ENCODE measurements around the gene DCLK2. TPM values are rescaled to one million over a fixed set of nuclear protein-coding genes. Genes with fewer than 3 reads are reported as not detected.
"Not testable (repeated sequence)": the region's sequence is repeated elsewhere in the genome, so short reads cannot be mapped to it uniquely, and the experiment has no call there.

Gene DCLK2
- polyA plus RNA-seq, 6 donors from 2014 or later: 0.34 to 9.1 (median 2.0) TPM

GRCh38 chr4:150145946-150146340, 67.7 kb downstream of the DCLK2 start:
- H3K36me3 Mint-ChIP-seq: no peaks in the 10 kb centered on the region
- H3K27ac Mint-ChIP-seq: no peak overlapping the region
- DNase-seq (no peak), ATAC-seq (ENCODE audit: low read depth in 2 of 2) (no peak)
- no peak overlapping the region for H3K4me3 Mint-ChIP-seq
- H3K27me3 Mint-ChIP-seq: peaks cover 0 to 6% (median 0%) of the 10 kb centered on the region in 3 donors
- peaks cover 0 to 13% (median 4%) of the 10 kb centered on the region in 7 donors for H3K9me3 Mint-ChIP-seq
- H3K4me1 Mint-ChIP-seq: peaks cover 0 to 5% (median 0%) of the 10 kb centered on the region in 3 donors

- Mint-ChIP-seq H3K36me3 (no peaks in the 10 kb centered on the region), H3K27ac (peak overlapping the region in 1 of 6 donors; percentile 1), H3K4me3 (no peak overlapping the region), H3K9me3 (peaks cover 0 to 4% (median 0%) of the 10 kb centered on the region in 7 donors), H3K4me1 (peaks cover 0 to 5% (median 0%) of the 10 kb centered on the region in 3 donors), H3K27me3 (peaks cover 0 to 6% (median 0%) of the 10 kb centered on the region in 3 donors)
- no peak for ATAC-seq (ENCODE audit: low read depth in 2 of 2)
- no peak for DNase-seq
Measured at GRCh38 chr4:150149381-150149780, 71.1 kb downstream of the DCLK2 start.

GRCh38 chr4:150150629-150151062, 72.4 kb downstream of the DCLK2 start:
- H3K4me1 Mint-ChIP-seq: peaks cover 0 to 7% (median 3%) of the 10 kb centered on the region in 3 donors
- H3K27ac Mint-ChIP-seq: no peak overlapping the region
- no peaks in the 10 kb centered on the region for H3K36me3 Mint-ChIP-seq
- ATAC-seq (ENCODE audit: low read depth in 2 of 2) (no peak), DNase-seq (no peak)
- H3K4me3 Mint-ChIP-seq: no peak overlapping the region
- H3K9me3 Mint-ChIP-seq: no peaks in the 10 kb centered on the region
- no peaks in the 10 kb centered on the region for H3K27me3 Mint-ChIP-seq

GRCh38 chr4:150152766-150153165, 74.5 kb downstream of the DCLK2 start:
- H3K36me3 Mint-ChIP-seq: no peaks in the 10 kb centered on the region
- H3K4me3 Mint-ChIP-seq: no peak overlapping the region
- no peaks in the 10 kb centered on the region for H3K9me3 Mint-ChIP-seq
- H3K27ac Mint-ChIP-seq: no peak overlapping the region
- DNase-seq (no peak), ATAC-seq (ENCODE audit: low read depth in 2 of 2) (no peak)
- no peaks in the 10 kb centered on the region for H3K27me3 Mint-ChIP-seq
- H3K4me1 Mint-ChIP-seq: peaks cover 0 to 7% (median 5%) of the 10 kb centered on the region in 3 donors

GRCh38 chr4:150155391-150155790, 77.1 kb downstream of the DCLK2 start:
- H3K27me3 Mint-ChIP-seq: no peaks in the 10 kb centered on the region
- no peak overlapping the region for H3K27ac Mint-ChIP-seq
- no peak overlapping the region for H3K4me3 Mint-ChIP-seq
- peaks cover 0 to 5% (median 1%) of the 10 kb centered on the region in 3 donors for H3K4me1 Mint-ChIP-seq
- no peak for DNase-seq
- no peaks in the 10 kb centered on the region for H3K9me3 Mint-ChIP-seq
- ATAC-seq (ENCODE audit: low read depth in 2 of 2): no peak
- H3K36me3 Mint-ChIP-seq: peaks cover 0 to 5% of the 10 kb centered on the region in 2 donors

- Mint-ChIP-seq H3K36me3 (peaks cover 0 to 5% of the 10 kb centered on the region in 2 donors), H3K4me3 (no peak overlapping the region), H3K27me3 (no peaks in the 10 kb centered on the region), H3K4me1 (peaks cover 0 to 5% (median 1%) of the 10 kb centered on the region in 3 donors), H3K9me3 (no peaks in the 10 kb centered on the region), H3K27ac (no peak overlapping the region)
- ATAC-seq (ENCODE audit: low read depth in 2 of 2): no peak
- DNase-seq: no peak
Measured at GRCh38 chr4:150156543-150156942, 78.3 kb downstream of the DCLK2 start.

- DNase-seq (no peak), ATAC-seq (ENCODE audit: low read depth in 2 of 2) (no peak)
- Mint-ChIP-seq H3K9me3 (no peaks in the 10 kb centered on the region), H3K4me1 (peaks cover 0 to 5% (median 1%) of the 10 kb centered on the region in 3 donors), H3K27me3 (no peaks in the 10 kb centered on the region), H3K27ac (no peak overlapping the region), H3K4me3 (no peak overlapping the region), H3K36me3 (peaks cover 0 to 8% of the 10 kb centered on the region in 2 donors)
Measured at GRCh38 chr4:150158041-150158440, 79.8 kb downstream of the DCLK2 start.

GRCh38 chr4:150160473-150160872, 82.2 kb downstream of the DCLK2 start:
- H3K4me3 Mint-ChIP-seq: no peak overlapping the region
- ATAC-seq (ENCODE audit: low read depth in 2 of 2): no peak
- no peak for DNase-seq
- peaks cover 4 to 8% of the 10 kb centered on the region in 2 donors for H3K36me3 Mint-ChIP-seq
- no peak overlapping the region for H3K27ac Mint-ChIP-seq
- no peaks in the 10 kb centered on the region for H3K9me3 Mint-ChIP-seq
- H3K27me3 Mint-ChIP-seq: peaks cover 0 to 4% (median 0%) of the 10 kb centered on the region in 3 donors
- peaks cover 5 to 8% (median 7%) of the 10 kb centered on the region in 3 donors for H3K4me1 Mint-ChIP-seq

GRCh38 chr4:150161109-150161508, 82.9 kb downstream of the DCLK2 start:
- peaks cover 0 to 2% (median 0%) of the 10 kb centered on the region in 7 donors for H3K9me3 Mint-ChIP-seq
- H3K27ac Mint-ChIP-seq: no peak overlapping the region
- DNase-seq (no peak), ATAC-seq (ENCODE audit: low read depth in 2 of 2) (no peak)
- peaks cover 8 to 10% of the 10 kb centered on the region in 2 donors for H3K36me3 Mint-ChIP-seq
- peaks cover 5 to 9% (median 8%) of the 10 kb centered on the region in 3 donors for H3K4me1 Mint-ChIP-seq
- no peak overlapping the region for H3K4me3 Mint-ChIP-seq
- peaks cover 0 to 7% (median 0%) of the 10 kb centered on the region in 3 donors for H3K27me3 Mint-ChIP-seq

GRCh38 chr4:150162020-150162419, 83.8 kb downstream of the DCLK2 start:
- not testable (repeated sequence) for H3K4me3 Mint-ChIP-seq; ATAC-seq (ENCODE audit: low read depth in 2 of 2)

GRCh38 chr4:150164055-150164454, 85.8 kb downstream of the DCLK2 start:
- Mint-ChIP-seq H3K4me1 (peaks cover 5 to 9% (median 8%) of the 10 kb centered on the region in 3 donors), H3K36me3 (peaks cover 3 to 10% of the 10 kb centered on the region in 2 donors), H3K27me3 (peaks cover 0 to 7% (median 0%) of the 10 kb centered on the region in 3 donors), H3K4me3 (peak overlapping the region in 1 of 8 donors; percentile 35), H3K9me3 (peaks cover 0 to 2% (median 0%) of the 10 kb centered on the region in 7 donors), H3K27ac (no peak overlapping the region)
- ATAC-seq (ENCODE audit: low read depth in 2 of 2): no peak
- no peak for DNase-seq

More at GRCh38 chr4:150162020-150162419, 83.8 kb downstream of the DCLK2 start:
- not testable (repeated sequence) for H3K27me3 Mint-ChIP-seq, H3K9me3 Mint-ChIP-seq, H3K4me1 Mint-ChIP-seq, DNase-seq, H3K27ac Mint-ChIP-seq, H3K36me3 Mint-ChIP-seq

GRCh38 chr4:150164956-150165629, 86.8 kb downstream of the DCLK2 start:
- Mint-ChIP-seq H3K36me3 (peaks cover 3 to 10% of the 10 kb centered on the region in 2 donors), H3K27me3 (peaks cover 0 to 7% (median 0%) of the 10 kb centered on the region in 3 donors), H3K4me1 (peaks cover 5 to 9% (median 8%) of the 10 kb centered on the region in 3 donors), H3K4me3 (no peak overlapping the region), H3K27ac (no peak overlapping the region), H3K9me3 (peaks cover 0 to 2% (median 0%) of the 10 kb centered on the region in 7 donors)
- no peak for ATAC-seq (ENCODE audit: low read depth in 2 of 2)
- DNase-seq: no peak

- H3K4me3 Mint-ChIP-seq: no peak overlapping the region
Measured at GRCh38 chr4:150167054-150167453, 88.8 kb downstream of the DCLK2 start.

GRCh38 chr4:150173432-150173861, 95.2 kb downstream of the DCLK2 start:
- peak overlapping the region in 2 of 6 donors; percentile 32 to 37 for H3K27ac Mint-ChIP-seq
- H3K27me3 Mint-ChIP-seq: no peaks in the 10 kb centered on the region
- no peaks in the 10 kb centered on the region for H3K9me3 Mint-ChIP-seq
- no peak overlapping the region for H3K4me3 Mint-ChIP-seq
- no peaks in the 10 kb centered on the region for H3K36me3 Mint-ChIP-seq
- H3K4me1 Mint-ChIP-seq: peaks cover 7 to 17% (median 14%) of the 10 kb centered on the region in 3 donors
- no peak for DNase-seq
- no peak for ATAC-seq (ENCODE audit: low read depth in 2 of 2)

More at GRCh38 chr4:150167054-150167453, 88.8 kb downstream of the DCLK2 start:
- Mint-ChIP-seq H3K4me1 (peaks cover 5 to 9% (median 8%) of the 10 kb centered on the region in 3 donors), H3K27ac (peak overlapping the region in 2 of 6 donors; percentile 35 to 63), H3K27me3 (peaks cover 0 to 7% (median 0%) of the 10 kb centered on the region in 3 donors), H3K9me3 (peaks cover 0 to 2% (median 0%) of the 10 kb centered on the region in 7 donors), H3K36me3 (peaks cover 3 to 10% of the 10 kb centered on the region in 2 donors)
- no peak for DNase-seq
- no peak for ATAC-seq (ENCODE audit: low read depth in 2 of 2)
